ENCODE measurements around the gene TSN. TPM values are rescaled to one million over a fixed set of nuclear protein-coding genes. Genes with fewer than 3 reads are reported as not detected.
A peak's percentile ranks its signal among the peaks of the same experiment; 100 is the strongest.

Gene TSN
- total and polyA plus RNA-seq, 9 of the 15 experiments (the other 6 are each of a cell fraction or from before 2014, with no cell fraction given), result 63.2 to 152 (median 95.2) TPM

- 0 out of 2 replicates have a peak, but pooled peaks have one; percentile 53 for TF ChIP-seq ZNF644 (tag; IDR thresholded peaks at IDR 0.05; ENCODE audit: low read depth)
- 0 out of 2 replicates have a peak, but pooled peaks have one; percentile 34 for TF ChIP-seq L3MBTL2 (IDR thresholded peaks at IDR 0.05)
- 0 out of 2 replicates have a peak, but pooled peaks have one; percentile 37 for TF ChIP-seq SPI1 (IDR thresholded peaks at IDR 0.05; ENCODE audit: borderline replicate concordance, low read depth, low read length)
- TF ChIP-seq SMARCA5 (IDR thresholded peaks at IDR 0.05), result no peak
Observed at GRCh38 chr2:121741450-121741849, 14.0 kb upstream of the TSN start (continued).

- Histone ChIP-seq H3K4me2 (ENCODE audit: insufficient read depth, low read length) (no peak overlapping the region; the same call in 1 of the 2 replicates), H3K27ac (ENCODE audit: extremely low read depth, low read depth, low read length) (no peak overlapping the region), H3K79me2 (ENCODE audit: control insufficient read depth, insufficient read depth, low read length) (no peaks in the 10 kb centered on the region), H3K9me3 (replicated peaks; ENCODE audit: control insufficient read depth, insufficient read depth, low read depth, low read length) (no peaks in the 10 kb centered on the region), H3K4me3 (no peak overlapping the region), H3K9ac (ENCODE audit: insufficient read depth in 1 of 2, low read depth in 2 of 2, low read length in 2 of 2) (peak overlapping the region in 1 of 2 experiments; percentile 6; a peak in 1 of 4 replicates), H3K27me3 (ENCODE audit: control insufficient read depth in 2 of 2, insufficient read depth in 2 of 2, low read length in 2 of 2) (no peaks in the 10 kb centered on the region), H3K36me3 (ENCODE audit: control insufficient read depth, insufficient read depth, low read length) (no peaks in the 10 kb centered on the region), H3K9me1 (ENCODE audit: control insufficient read depth, insufficient read depth, low read length) (no peaks in the 10 kb centered on the region), H2AFZ (ENCODE audit: low read depth, low read length) (peak overlapping the region; percentile 3; the same call in 1 of the 2 replicates), H3K4me1 (replicated peaks in 1 of 2; ENCODE audit: control insufficient read depth in 2 of 2, insufficient read depth in 2 of 2, low read length in 2 of 2) (peaks cover 2 to 11% of the 10 kb centered on the region in 2 experiments; a peak in 4 of 5 replicates), H4K20me1 (replicated peaks; ENCODE audit: control insufficient read depth, insufficient read depth, low read length) (no peaks in the 10 kb centered on the region)
- intact Hi-C loops (cut with micrococcal nuclease), result no loop called here
- FAIRE-seq (no peak), DNase-seq (ENCODE audit: extremely low read depth in 1 of 4, low spot score in 3 of 4) (peak in 2 of 4 experiments; percentile 4 to 45), ATAC-seq (peak; percentile 68)
- ChIA-PET POLR2A (no interaction called here), CTCF (ENCODE audit: low intra/inter-chr PET ratio) (no interaction called here)
- 15% methylated on average over 6 of the region's 6 CpGs for WGBS (ENCODE audit: insufficient coverage, low coverage, missing lambda C conversion rate)
- no TSS peak for BruUV-seq (replicated peaks)
- in situ Hi-C loops (cut with MboI), result no loop called here
- TF ChIP-seq SMAD4 (CRISPR knock-in tag; conservative IDR thresholded peaks at IDR 0.05), result peak; percentile 95
- TF ChIP-seq TAL1 (IDR thresholded peaks at IDR 0.05), result 0 out of 2 replicates have a peak, but pooled peaks have one; percentile 11
- TF ChIP-seq SOX6 (IDR thresholded peaks at IDR 0.05), result 0 out of 2 replicates have a peak, but pooled peaks have one; percentile 25
- TF ChIP-seq NCOR1 (IDR thresholded peaks at IDR 0.05), result peak; percentile 67
- TF ChIP-seq RREB1 (CRISPR knock-in tag; IDR thresholded peaks at IDR 0.05), result no peak
- TF ChIP-seq RBM22 (IDR thresholded peaks at IDR 0.05; ENCODE audit: low read depth, low read length, poor library complexity, severe bottlenecking), result no peak
- 0 out of 2 replicates have a peak, but pooled peaks have one; percentile 21 for TF ChIP-seq ARID1B (IDR thresholded peaks at IDR 0.05)
- TF ChIP-seq HDAC1 (IDR thresholded peaks at IDR 0.05), result 0 out of 4 replicates have a peak, but pooled peaks of 1 of the 2 experiments have one; percentile 27
- no peak for TF ChIP-seq ZC3H11A (IDR thresholded peaks at IDR 0.05; ENCODE audit: low read depth, low read length)
- peak; percentile 87 to 93 for TF ChIP-seq KDM1A (IDR thresholded peaks at IDR 0.05)
- no peak for TF ChIP-seq KLF1 (tag; IDR thresholded peaks at IDR 0.05)
- TF ChIP-seq RCOR1 (IDR thresholded peaks at IDR 0.05; ENCODE audit: borderline replicate concordance in 1 of 2, low read depth in 2 of 2, low read length in 2 of 2), result peak; percentile 26 to 62; a peak in 2 of 4 replicates
Observed at GRCh38 chr2:121746071-121746578, 9.3 kb upstream of the TSN start.
